ENCODE measurements around the gene ZNF446. TPM values are rescaled to one million over a fixed set of nuclear protein-coding genes. Genes with fewer than 3 reads are reported as not detected.
A peak's percentile ranks its signal among the peaks of the same experiment; 100 is the strongest.

ZNF446 gene
- total RNA-seq, 1 experiment from 2014 or later = 6.0 TPM

- TF ChIP-seq ERG (CRISPR knock-in tag; IDR thresholded peaks at IDR 0.05) (no peak), ZNF532 (CRISPR knock-in tag; IDR thresholded peaks at IDR 0.05; ENCODE audit: borderline replicate concordance) (no peak)
Measured at GRCh38 chr19:58456111-58456510, 20.0 kb upstream of the ZNF446 start (continued).

- Mint-ChIP-seq H3K9me3 (no peaks in the 10 kb centered on the region), H3K36me3 (no peaks in the 10 kb centered on the region), H3K27ac (no peak overlapping the region), H3K27me3 (ENCODE audit: low read depth) (peaks cover 17% of the 10 kb centered on the region), H3K4me3 (no peak overlapping the region), H3K4me1 (no peaks in the 10 kb centered on the region; the same call in 1 of the 2 replicates)
- CTCF ChIA-PET = no interaction called here
- TF ChIP-seq SOX15 (CRISPR knock-in tag; IDR thresholded peaks at IDR 0.05) = no peak
- no peak for TF ChIP-seq SMAD3 (CRISPR knock-in tag; IDR thresholded peaks at IDR 0.05; ENCODE audit: borderline replicate concordance)
- POLR2A ChIA-PET = interaction anchor here (1.1 kb wide), 1 partner anchor 9 kb away, joined by 5 read pairs; the partner anchor contains the start of gene ZNF324B
- ATAC-seq (no peak), DNase-seq (ENCODE audit: low spot score) (no peak)
Measured at GRCh38 chr19:58460039-58460438, 16.1 kb upstream of the ZNF446 start.

GRCh38 chr19:58466089-58466759 is 9.9 kb upstream of the ZNF446 start:
- H3K9me3 Mint-ChIP-seq = no peaks in the 10 kb centered on the region
- ATAC-seq (no peak), DNase-seq (ENCODE audit: low spot score) (no peak)
- H3K27me3 Mint-ChIP-seq (ENCODE audit: low read depth) = peaks cover 28% of the 10 kb centered on the region
- no peaks in the 10 kb centered on the region for H3K36me3 Mint-ChIP-seq
- peak overlapping the region; percentile 73 for H3K4me3 Mint-ChIP-seq
- ChIA-PET CTCF (interaction anchor here (0.6 to 1.0 kb wide), 4 partner anchors 18 to 728 kb away, joined by 3 to 4 read pairs (median 3); no protein-coding TSS in a partner anchor), POLR2A (interaction anchor here (1.4 kb wide), 1 partner anchor 53 kb away, joined by 4 read pairs; the partner anchor contains the start of gene ZBTB45)
- no peak overlapping the region; the same call in 1 of the 2 replicates for H3K27ac Mint-ChIP-seq
- TF ChIP-seq ATF6 (CRISPR knock-in tag; IDR thresholded peaks at IDR 0.05) (no peak), GTF2I (CRISPR knock-in tag; conservative IDR thresholded peaks at IDR 0.05) (0 out of 2 replicates have a peak, but pooled peaks have one; percentile 86), ZMAT4 (CRISPR knock-in tag; IDR thresholded peaks at IDR 0.05) (no peak)
- peaks cover 12% of the 10 kb centered on the region for H3K4me1 Mint-ChIP-seq

- ChIA-PET POLR2A (no interaction called here), CTCF (interaction anchor here (0.6 to 1.3 kb wide), 4 partner anchors 17 to 128 kb away, joined by 3 to 4 read pairs (median 3); no protein-coding TSS in a partner anchor)
- Mint-ChIP-seq H3K4me3 (peak within 1 kb of the TSS; percentile 73), H3K27ac (no peak within 1 kb of the TSS; the same call in 1 of the 2 replicates), H3K27me3 (ENCODE audit: low read depth) (peaks cover 28% of the 10 kb centered on the region), H3K9me3 (no peaks in the 10 kb centered on the region), H3K36me3 (no peaks in the 10 kb centered on the region), H3K4me1 (peaks cover 12% of the 10 kb centered on the region)
- peak; percentile 91 for ATAC-seq
- peak; percentile 99 for DNase-seq (ENCODE audit: low spot score)
- no peak for TF ChIP-seq ZNF425 (CRISPR knock-in tag; conservative IDR thresholded peaks at IDR 0.05)
- TF ChIP-seq CDX4 (CRISPR knock-in tag; IDR thresholded peaks at IDR 0.05; ENCODE audit: borderline replicate concordance) = no peak
- TF ChIP-seq CBFB (CRISPR knock-in tag; IDR thresholded peaks at IDR 0.05; ENCODE audit: low read depth) = no peak
- no peak for TF ChIP-seq JUN (CRISPR knock-in tag; IDR thresholded peaks at IDR 0.05)
- no peak for TF ChIP-seq NR1H2 (CRISPR knock-in tag; IDR thresholded peaks at IDR 0.05)
- no peak for TF ChIP-seq PRRX2 (CRISPR knock-in tag; IDR thresholded peaks at IDR 0.05)
- no peak for TF ChIP-seq MLX (CRISPR knock-in tag; IDR thresholded peaks at IDR 0.05)
Measured at GRCh38 chr19:58466760-58467589, 9.2 kb upstream of the ZNF446 start, which contains the start of gene ZNF324. Gene ZNF324 (plus strand): TSS chr19:58467080. CDS start chr19:58469186, 2,106 bp downstream.
